ENCODE results near the gene C11orf68. TPM values are rescaled to one million over a fixed set of nuclear protein-coding genes. Genes with fewer than 3 reads are reported as not detected.

Gene C11orf68
- total RNA-seq, result 10 to 100 TPM; 20.8 to 30.7 (median 23.9) TPM

DNA sequence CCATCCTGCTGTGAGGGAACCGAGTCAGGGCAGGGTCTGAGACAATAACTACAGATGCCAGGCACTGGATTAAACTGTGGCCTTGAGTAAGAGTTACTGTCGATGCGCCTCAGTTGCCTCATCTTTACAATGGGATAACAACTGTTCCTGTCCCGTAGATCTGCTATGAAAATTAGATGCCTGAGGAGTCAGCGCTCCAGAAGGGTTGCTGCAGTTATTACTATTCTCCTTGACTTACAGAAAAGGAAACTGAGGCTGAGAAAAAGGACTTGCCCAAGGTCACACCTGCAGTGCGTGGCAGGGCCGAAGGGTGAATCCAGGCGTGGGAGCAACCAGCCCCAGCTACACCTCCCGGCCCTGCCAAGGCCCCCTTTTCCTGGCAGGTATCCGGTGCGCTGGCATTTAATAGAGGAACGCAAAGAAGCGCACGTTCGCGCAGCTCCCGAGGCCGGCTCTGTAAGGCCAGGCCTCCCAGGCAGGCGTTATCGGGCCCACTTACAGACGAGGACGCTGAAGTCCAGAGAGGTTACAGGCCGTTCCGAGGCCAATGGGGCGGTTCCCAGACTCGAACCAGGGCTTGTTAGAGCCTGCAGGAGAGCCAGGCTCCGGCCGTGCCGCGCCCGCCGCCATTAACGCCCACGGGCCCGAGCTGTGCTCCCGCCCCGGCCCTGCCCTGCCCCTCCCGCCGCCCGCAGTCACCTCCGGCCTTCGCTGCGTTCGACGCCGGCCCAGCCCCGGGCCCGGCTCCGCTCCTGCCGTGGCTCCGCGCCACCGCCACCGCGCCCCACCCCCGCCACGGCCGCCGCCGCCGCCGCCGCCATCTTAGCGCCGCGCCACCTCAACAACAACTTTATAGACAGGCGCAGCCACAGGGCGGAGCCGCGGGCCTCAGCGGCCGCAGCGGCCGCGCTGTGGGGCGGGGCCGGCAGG, at the start of gene C11orf68:
C11orf68 (minus strand) TSS at position 852 of the 930 bp plus-strand sequence; CDS start at position 821, 31 bp downstream.
- intact Hi-C loops (cut with DNase I; ENCODE audit: low total_unique reads), result loop anchor here (1.0 to 10.0 kb wide), 12 partner anchors 30 to 906 kb away; partner anchors contain the start of genes ARL2, BANF1, EIF1AD and FIBP
- no peaks in the 10 kb centered on the region for H3K9me3 ChIP-seq
- H3K27me3 ChIP-seq, result no peaks in the 10 kb centered on the region
- H3K36me3 ChIP-seq, result peaks cover 0 to 26% of the 10 kb centered on the region in 2 donors
- peak within 1 kb of the TSS; percentile 86 to 98 (median 94) for H3K27ac ChIP-seq
- H3K4me3 ChIP-seq, result peak within 1 kb of the TSS; percentile 77 to 95 (median 92)
- DNase-seq (peak in 1 of 2 donors; percentile 46), ATAC-seq (peak; percentile 57 to 61)
- in situ Hi-C loops (cut with MboI; ENCODE audit: low sequenced_read_pairs in 4 of 4), result no loop called here
- TF ChIP-seq POLR2A (IDR thresholded peaks at IDR 0.05), result peak; percentile 74 to 81
- TF ChIP-seq, protein P1, sequence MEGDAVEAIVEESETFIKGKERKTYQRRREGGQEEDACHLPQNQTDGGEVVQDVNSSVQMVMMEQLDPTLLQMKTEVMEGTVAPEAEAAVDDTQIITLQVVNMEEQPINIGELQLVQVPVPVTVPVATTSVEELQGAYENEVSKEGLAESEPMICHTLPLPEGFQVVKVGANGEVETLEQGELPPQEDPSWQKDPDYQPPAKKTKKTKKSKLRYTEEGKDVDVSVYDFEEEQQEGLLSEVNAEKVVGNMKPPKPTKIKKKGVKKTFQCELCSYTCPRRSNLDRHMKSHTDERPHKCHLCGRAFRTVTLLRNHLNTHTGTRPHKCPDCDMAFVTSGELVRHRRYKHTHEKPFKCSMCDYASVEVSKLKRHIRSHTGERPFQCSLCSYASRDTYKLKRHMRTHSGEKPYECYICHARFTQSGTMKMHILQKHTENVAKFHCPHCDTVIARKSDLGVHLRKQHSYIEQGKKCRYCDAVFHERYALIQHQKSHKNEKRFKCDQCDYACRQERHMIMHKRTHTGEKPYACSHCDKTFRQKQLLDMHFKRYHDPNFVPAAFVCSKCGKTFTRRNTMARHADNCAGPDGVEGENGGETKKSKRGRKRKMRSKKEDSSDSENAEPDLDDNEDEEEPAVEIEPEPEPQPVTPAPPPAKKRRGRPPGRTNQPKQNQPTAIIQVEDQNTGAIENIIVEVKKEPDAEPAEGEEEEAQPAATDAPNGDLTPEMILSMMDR (IDR thresholded peaks at IDR 0.05 in 4 of 5, conservative IDR thresholded peaks at IDR 0.05 in 1 of 5), result peak in 1 of 5 experiments; percentile 8
- H3K4me1 ChIP-seq, result peaks cover 47 to 49% of the 10 kb centered on the region in 2 donors

DNA sequence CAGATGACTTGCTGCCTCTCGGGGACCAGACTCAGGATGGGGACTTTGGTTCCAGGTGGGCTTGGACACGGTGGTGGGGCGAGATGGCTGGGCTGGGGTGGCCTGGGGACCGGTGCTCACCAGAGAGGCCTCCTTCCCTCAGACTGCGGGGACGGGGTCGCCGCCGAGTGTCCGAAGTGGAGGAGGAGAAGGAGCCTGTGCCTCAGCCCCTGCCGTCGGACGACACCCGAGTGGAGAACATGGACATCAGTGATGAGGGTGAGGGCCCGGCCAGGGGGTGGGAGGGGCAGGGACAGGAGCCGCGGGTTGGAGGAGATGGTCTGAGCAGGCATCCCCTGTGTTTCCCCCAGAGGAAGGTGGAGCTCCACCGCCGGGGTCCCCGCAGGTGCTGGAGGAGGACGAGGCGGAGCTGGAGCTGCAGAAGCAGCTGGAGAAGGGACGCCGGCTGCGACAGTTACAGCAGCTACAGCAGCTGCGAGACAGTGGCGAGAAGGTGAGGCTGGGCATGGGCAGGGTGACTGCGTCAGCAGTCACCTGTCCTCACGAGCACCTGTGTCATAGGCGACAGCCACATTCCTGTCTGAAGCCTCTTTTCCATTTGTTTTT, 48.6 kb upstream of the C11orf68 start:
- Histone ChIP-seq H3K9me3 (no peaks in the 10 kb centered on the region), H3K27ac (no peak overlapping the region), H3K4me3 (no peak overlapping the region), H3K4me1 (peaks cover 39 to 40% of the 10 kb centered on the region in 2 donors), H3K27me3 (no peaks in the 10 kb centered on the region), H3K36me3 (peaks cover 0 to 54% of the 10 kb centered on the region in 2 donors)
- DNase-seq (no peak), ATAC-seq (no peak)
- TF ChIP-seq, protein P1 (IDR thresholded peaks at IDR 0.05 in 4 of 5, conservative IDR thresholded peaks at IDR 0.05 in 1 of 5), result no peak
- TF ChIP-seq POLR2A (IDR thresholded peaks at IDR 0.05), result no peak
- in situ Hi-C loops (cut with MboI; ENCODE audit: low sequenced_read_pairs in 4 of 4) (loop anchor here in 1 of 4 donors (10.0 kb wide), 1 partner anchor 83 kb away; the partner anchor contains the start of gene FIBP), intact Hi-C loops (cut with DNase I; ENCODE audit: low total_unique reads) (no loop called here)

DNA sequence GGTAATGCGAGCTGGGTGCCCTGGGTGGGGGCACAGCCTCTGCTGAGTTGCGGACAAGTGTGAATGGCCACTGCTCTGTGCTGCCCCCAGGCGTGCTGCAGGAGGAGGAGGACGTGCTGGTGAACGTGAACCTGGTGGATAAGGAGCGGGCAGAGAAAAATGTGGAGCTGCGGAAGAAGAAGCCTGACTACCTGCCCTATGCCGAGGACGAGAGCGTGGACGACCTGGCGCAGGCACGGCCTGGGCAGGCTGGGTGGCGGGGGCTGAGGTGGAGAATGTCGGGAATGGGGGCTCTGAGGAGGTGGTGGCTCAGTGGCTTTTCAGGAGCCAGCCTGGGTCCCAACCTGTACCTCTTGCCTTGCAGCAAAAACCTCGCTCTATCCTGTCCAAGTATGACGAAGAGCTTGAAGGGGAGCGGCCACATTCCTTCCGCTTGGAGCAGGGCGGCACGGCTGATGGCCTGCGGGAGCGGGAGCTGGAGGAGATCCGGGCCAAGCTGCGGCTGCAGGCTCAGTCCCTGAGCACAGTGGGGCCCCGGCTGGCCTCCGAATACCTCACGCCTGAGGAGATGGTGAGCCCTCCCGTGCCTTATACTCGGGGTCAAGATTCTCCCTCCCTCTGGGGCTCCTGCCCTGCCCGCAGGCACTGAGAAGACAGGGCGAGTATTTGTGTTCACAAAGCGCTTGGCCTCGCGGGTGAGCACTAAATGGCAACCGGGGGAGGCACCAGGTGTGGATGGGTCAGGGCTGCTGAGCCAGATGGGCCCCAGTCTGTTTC, 47.3 kb upstream of the C11orf68 start:
- DNase-seq, result no peak
- H3K27me3 ChIP-seq, result no peaks in the 10 kb centered on the region
- ATAC-seq, result no peak
- peaks cover 40 to 41% of the 10 kb centered on the region in 2 donors for H3K4me1 ChIP-seq
- intact Hi-C loops (cut with DNase I; ENCODE audit: low total_unique reads) (no loop called here), in situ Hi-C loops (cut with MboI; ENCODE audit: low sequenced_read_pairs in 4 of 4) (loop anchor here in 1 of 4 donors (10.0 kb wide), 1 partner anchor 81 kb away; the partner anchor contains the start of gene FIBP)
- no peak overlapping the region for H3K27ac ChIP-seq
- no peaks in the 10 kb centered on the region for H3K9me3 ChIP-seq
- peaks cover 0 to 54% of the 10 kb centered on the region in 2 donors for H3K36me3 ChIP-seq
- no peak overlapping the region for H3K4me3 ChIP-seq
- no peak for TF ChIP-seq POLR2A (IDR thresholded peaks at IDR 0.05)
- TF ChIP-seq, protein P1 (IDR thresholded peaks at IDR 0.05 in 4 of 5, conservative IDR thresholded peaks at IDR 0.05 in 1 of 5), result no peak

DNA sequence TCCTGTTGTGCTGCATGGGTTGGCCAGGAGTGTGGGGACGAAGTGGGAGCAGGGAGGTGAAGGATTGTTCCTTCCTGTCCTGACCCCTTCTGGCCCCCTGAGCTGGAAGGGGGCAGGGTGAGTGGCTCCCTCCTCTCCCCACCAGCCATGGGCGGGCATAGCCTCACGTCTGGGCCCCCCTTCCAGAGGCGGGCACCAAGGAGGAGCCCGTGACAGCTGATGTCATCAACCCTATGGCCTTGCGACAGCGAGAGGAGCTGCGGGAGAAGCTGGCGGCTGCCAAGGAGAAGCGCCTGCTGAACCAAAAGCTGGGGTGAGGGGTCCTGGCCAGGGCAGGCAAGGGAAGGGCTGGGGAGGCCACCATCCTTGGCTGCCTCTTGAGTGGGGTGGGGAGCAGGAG, 46.0 kb upstream of the C11orf68 start:
- H3K9me3 ChIP-seq, result no peaks in the 10 kb centered on the region
- H3K27me3 ChIP-seq, result no peaks in the 10 kb centered on the region
- DNase-seq (no peak), ATAC-seq (no peak)
- TF ChIP-seq, protein P1 (IDR thresholded peaks at IDR 0.05 in 4 of 5, conservative IDR thresholded peaks at IDR 0.05 in 1 of 5), result no peak
- no peak for TF ChIP-seq POLR2A (IDR thresholded peaks at IDR 0.05)
- in situ Hi-C loops (cut with MboI; ENCODE audit: low sequenced_read_pairs in 4 of 4) (loop anchor here in 1 of 4 donors (10.0 kb wide), 1 partner anchor 80 kb away; the partner anchor contains the start of gene FIBP), intact Hi-C loops (cut with DNase I; ENCODE audit: low total_unique reads) (loop anchor here (5.0 kb wide), 1 partner anchor 348 kb away; the partner anchor contains the start of gene PCNX3)
- peaks cover 0 to 49% of the 10 kb centered on the region in 2 donors for H3K36me3 ChIP-seq
- H3K27ac ChIP-seq, result no peak overlapping the region
- no peak overlapping the region for H3K4me3 ChIP-seq
- peaks cover 34 to 41% of the 10 kb centered on the region in 2 donors for H3K4me1 ChIP-seq
